Stomach smooth muscle (tissue), 2 donors: ENCODE results near the gene PTH1R.
"Not testable (repeated sequence)": the region's sequence is repeated elsewhere in the genome, so short reads cannot be mapped to it uniquely, and the experiment has no call there.

Source experiments
- H3K27ac ChIP-seq: one replicate; pipeline ENCODE4 v1.7.0; 2013; ENCODE audit warnings: mild to moderate bottlenecking, low read length, inconsistent platforms
- H3K27me3 ChIP-seq, 2 donors: one replicate each; pipeline ENCODE4 v1.7.0; 2013; ENCODE audit warnings: low read length in 2 of 2; ENCODE audit not compliant: insufficient read depth in 2 of 2, control insufficient read depth in 1 of 2
- H3K36me3 ChIP-seq, 2 donors: one replicate each; pipeline ENCODE4 v1.7.0; 2013; ENCODE audit warnings: low read length in 2 of 2; ENCODE audit not compliant: control insufficient read depth in 2 of 2, insufficient read depth in 2 of 2
- H3K4me1 ChIP-seq: one replicate; pipeline ENCODE4 v1.7.0; 2013; ENCODE audit warnings: low read length; ENCODE audit not compliant: control insufficient read depth, insufficient read depth
- H3K4me3 ChIP-seq, 2 donors: one replicate each; pipeline ENCODE4 v1.7.0; 2013; ENCODE audit warnings: low read length in 2 of 2
- H3K9ac ChIP-seq, 2 donors: one replicate each; pipeline ENCODE4 v1.7.0; 2013; ENCODE audit warnings: low read length in 2 of 2, mild to moderate bottlenecking in 1 of 2
- H3K9me3 ChIP-seq, 2 donors: one replicate each; pipeline ENCODE4 v1.7.0; 2013; ENCODE audit warnings: low read length in 2 of 2; ENCODE audit not compliant: control insufficient read depth in 2 of 2
- donor health status: healthy.
- donor health status: Pancreatic carcinoma.

Gene PTH1R

GRCh38 chr3:46908294-46908985, 30.9 kb downstream of the PTH1R start:
- Histone ChIP-seq H3K9ac (no peak overlapping the region), H3K27ac (no peak overlapping the region), H3K36me3 (no peaks in the 10 kb centered on the region)

GRCh38 chr3:46908986-46909534, 31.5 kb downstream of the PTH1R start:
- Histone ChIP-seq H3K27me3 (peaks cover 0 to 7% of the 10 kb centered on the region in 2 donors), H3K9me3 (no peaks in the 10 kb centered on the region), H3K27ac (no peak overlapping the region), H3K36me3 (no peaks in the 10 kb centered on the region), H3K4me3 (peak overlapping the region; percentile 42 to 54), H3K9ac (peak overlapping the region in 1 of 2 donors; percentile 29), H3K4me1 (peaks cover 23% of the 10 kb centered on the region)

More at GRCh38 chr3:46908294-46908985, 30.9 kb downstream of the PTH1R start:
- H3K4me3 ChIP-seq, result no peak overlapping the region
- peaks cover 17% of the 10 kb centered on the region for H3K4me1 ChIP-seq
- H3K9me3 ChIP-seq, result no peaks in the 10 kb centered on the region
- H3K27me3 ChIP-seq, result peaks cover 0 to 7% of the 10 kb centered on the region in 2 donors

- peaks cover 24% of the 10 kb centered on the region for H3K4me1 ChIP-seq
- no peaks in the 10 kb centered on the region for H3K36me3 ChIP-seq
- H3K9me3 ChIP-seq, result no peaks in the 10 kb centered on the region
- H3K27me3 ChIP-seq, result peaks cover 0 to 6% of the 10 kb centered on the region in 2 donors
- H3K4me3 ChIP-seq, result peak overlapping the region; percentile 42 to 54
- peak overlapping the region in 1 of 2 donors; percentile 42 for H3K9ac ChIP-seq
- H3K27ac ChIP-seq, result no peak overlapping the region
These were observed 32.1 kb downstream of the PTH1R start for GRCh38 chr3:46909535-46910161.

GRCh38 chr3:46910166-46910760, 32.7 kb downstream of the PTH1R start:
- H3K27ac ChIP-seq, result no peak overlapping the region
- peak overlapping the region in 1 of 2 donors; percentile 42 for H3K9ac ChIP-seq
- H3K4me1 ChIP-seq, result peaks cover 24% of the 10 kb centered on the region
- H3K27me3 ChIP-seq, result peaks cover 0 to 5% of the 10 kb centered on the region in 2 donors
- H3K4me3 ChIP-seq, result no peak overlapping the region
- no peaks in the 10 kb centered on the region for H3K9me3 ChIP-seq
- no peaks in the 10 kb centered on the region for H3K36me3 ChIP-seq

- H3K27me3 ChIP-seq, H3K9ac ChIP-seq, H3K9me3 ChIP-seq, H3K36me3 ChIP-seq, H3K4me3 ChIP-seq, H3K27ac ChIP-seq: not testable (repeated sequence)
- peaks cover 24% of the 10 kb centered on the region for H3K4me1 ChIP-seq
These were observed 33.4 kb downstream of the PTH1R start for GRCh38 chr3:46910914-46911313.

- Histone ChIP-seq H3K27me3 (peaks cover 0 to 4% of the 10 kb centered on the region in 2 donors), H3K4me1 (peaks cover 24% of the 10 kb centered on the region), H3K9ac (no peak overlapping the region), H3K9me3 (no peaks in the 10 kb centered on the region), H3K36me3 (peaks cover 3 to 4% of the 10 kb centered on the region in 2 donors), H3K4me3 (no peak overlapping the region), H3K27ac (no peak overlapping the region)
These were observed 35.5 kb downstream of the PTH1R start for GRCh38 chr3:46912986-46913385.

- Histone ChIP-seq H3K9me3 (no peaks in the 10 kb centered on the region), H3K27ac (no peak overlapping the region), H3K9ac (no peak overlapping the region), H3K27me3 (peaks cover 0 to 4% of the 10 kb centered on the region in 2 donors), H3K36me3 (peaks cover 4% of the 10 kb centered on the region in 2 donors), H3K4me3 (no peak overlapping the region), H3K4me1 (peaks cover 20% of the 10 kb centered on the region)
These were observed 36.1 kb downstream of the PTH1R start for GRCh38 chr3:46913644-46914043.

- no peak overlapping the region for H3K27ac ChIP-seq
- H3K9me3 ChIP-seq, result no peaks in the 10 kb centered on the region
- peaks cover 7 to 9% of the 10 kb centered on the region in 2 donors for H3K36me3 ChIP-seq
- no peaks in the 10 kb centered on the region for H3K27me3 ChIP-seq
- peaks cover 9% of the 10 kb centered on the region for H3K4me1 ChIP-seq
- H3K9ac ChIP-seq, result no peak overlapping the region
- H3K4me3 ChIP-seq, result no peak overlapping the region
These were observed 37.3 kb downstream of the PTH1R start for GRCh38 chr3:46914849-46915248.

GRCh38 chr3:46915297-46915822, 37.8 kb downstream of the PTH1R start:
- Histone ChIP-seq H3K9me3 (no peaks in the 10 kb centered on the region), H3K4me1 (peaks cover 8% of the 10 kb centered on the region), H3K9ac (no peak overlapping the region), H3K4me3 (no peak overlapping the region), H3K27me3 (no peaks in the 10 kb centered on the region), H3K27ac (no peak overlapping the region), H3K36me3 (peaks cover 12 to 14% of the 10 kb centered on the region in 2 donors)

GRCh38 chr3:46916278-46916677, 38.8 kb downstream of the PTH1R start:
- Histone ChIP-seq H3K27me3 (no peaks in the 10 kb centered on the region), H3K9ac (no peak overlapping the region), H3K36me3 (peaks cover 22% of the 10 kb centered on the region in 2 donors), H3K4me3 (no peak overlapping the region), H3K4me1 (peaks cover 8% of the 10 kb centered on the region), H3K27ac (no peak overlapping the region), H3K9me3 (no peaks in the 10 kb centered on the region)
